NCI-H2196 (cell line): ENCODE data around the gene GPR39.
"Not testable (repeated sequence)": the region's sequence is repeated elsewhere in the genome, so short reads cannot be mapped to it uniquely, and the experiment has no call there.

Source experiments
- DNase-seq: peaks from one replicate; lab custom pipeline; 2025; ENCODE audit not compliant: unreplicated experiment; lab: John Stamatoyannopoulos, UW

GPR39 gene

GRCh38 chr2:132416723-132417395, at the start of gene GPR39:
Gene GPR39 (plus strand): TSS chr2:132416805.
- DNase-seq, result no peak

GRCh38 chr2:132368191-132368590, 48.4 kb upstream of the GPR39 start:
- DNase-seq, result no peak

GRCh38 chr2:132372276-132372675, 44.3 kb upstream of the GPR39 start:
- no peak for DNase-seq

GRCh38 chr2:132373391-132374135, 43.0 kb upstream of the GPR39 start:
- DNase-seq, result no peak

- DNase-seq, result no peak
Observed at GRCh38 chr2:132374151-132374550, 42.5 kb upstream of the GPR39 start.

- DNase-seq, result no peak
Observed at GRCh38 chr2:132374551-132374950, 42.1 kb upstream of the GPR39 start.

GRCh38 chr2:132374961-132375360, 41.6 kb upstream of the GPR39 start:
- no peak for DNase-seq

- no peak for DNase-seq
Observed at GRCh38 chr2:132381376-132381775, 35.2 kb upstream of the GPR39 start.

- DNase-seq, result no peak
Observed at GRCh38 chr2:132383956-132384355, 32.6 kb upstream of the GPR39 start.

- no peak for DNase-seq
Observed at GRCh38 chr2:132384491-132385151, 32.0 kb upstream of the GPR39 start.

GRCh38 chr2:132387126-132387525, 29.5 kb upstream of the GPR39 start:
- DNase-seq, result no peak

GRCh38 chr2:132390076-132390475, 26.5 kb upstream of the GPR39 start:
- no peak for DNase-seq

- DNase-seq, result no peak
Observed at GRCh38 chr2:132391378-132391777, 25.2 kb upstream of the GPR39 start.

GRCh38 chr2:132392221-132392620, 24.4 kb upstream of the GPR39 start:
- no peak for DNase-seq

- DNase-seq, result no peak
Observed at GRCh38 chr2:132392879-132393278, 23.7 kb upstream of the GPR39 start.

GRCh38 chr2:132397042-132397441, 19.6 kb upstream of the GPR39 start:
- not testable (repeated sequence) for DNase-seq

- peak; percentile 6 for DNase-seq
Observed at GRCh38 chr2:132400169-132400900, 16.3 kb upstream of the GPR39 start.

- no peak for DNase-seq
Observed at GRCh38 chr2:132400901-132401240, 15.7 kb upstream of the GPR39 start.

- DNase-seq, result no peak
Observed at GRCh38 chr2:132401326-132401725, 15.3 kb upstream of the GPR39 start.

GRCh38 chr2:132403146-132403545, 13.5 kb upstream of the GPR39 start:
- no peak for DNase-seq

GRCh38 chr2:132404056-132404455, 12.5 kb upstream of the GPR39 start:
- DNase-seq, result no peak

GRCh38 chr2:132407784-132408183, 8.8 kb upstream of the GPR39 start:
- no peak for DNase-seq
